Keratinocyte (primary cell): ENCODE results near the gene SMG6. TPM values are rescaled to one million over a fixed set of nuclear protein-coding genes. Genes with fewer than 3 reads are reported as not detected.

Experiments used
- DNase-seq: peaks from one replicate; pipeline ENCODE4 v3.0.0-alpha.2; 2011; ENCODE audit warnings: low read depth, missing footprints, low spot score
- FAIRE-seq: peaks from 2 replicates; lab custom pipeline; 2011; peaks lifted over from hg19 to GRCh38; lab: Jason Lieb, UNC
- H2AFZ ChIP-seq: 2 replicates; pipeline ENCODE4 v1.6.0; 2012; ENCODE audit warnings: low read length, control low read depth, inconsistent platforms; ENCODE audit not compliant: control insufficient read depth
- H3K27ac ChIP-seq: 2 replicates; pipeline ENCODE4 v1.5.1; 2011; ENCODE audit warnings: low read length; ENCODE audit not compliant: control insufficient read depth, insufficient read depth
- H3K27me3 ChIP-seq: 3 replicates; pipeline ENCODE4 v1.6.0; 2011; ENCODE audit warnings: low read length; ENCODE audit not compliant: control insufficient read depth, insufficient read depth; ENCODE audit errors: extremely low read depth
- H3K36me3 ChIP-seq, 2 experiments: 2 replicates in 1 of 2; 3 replicates in 1 of 2; pipeline ENCODE4 v1.5.1; 2011; ENCODE audit warnings: low read length in 2 of 2, mild to moderate bottlenecking in 1 of 2; ENCODE audit not compliant: control insufficient read depth in 2 of 2, insufficient read depth in 2 of 2; ENCODE audit errors: extremely low read depth in 1 of 2
- H3K4me1 ChIP-seq: 3 replicates; pipeline ENCODE4 v1.5.1; 2011; ENCODE audit warnings: low read length; ENCODE audit not compliant: control insufficient read depth, insufficient read depth; ENCODE audit errors: extremely low read depth
- H3K4me2 ChIP-seq: 3 replicates; pipeline ENCODE4 v1.6.0; 2011; ENCODE audit warnings: low read depth, low read length; ENCODE audit not compliant: control insufficient read depth, insufficient read depth; ENCODE audit errors: extremely low read depth
- H3K4me3 ChIP-seq, 3 experiments: fragments of 200-600 bp in 1 of 3; sonication (generic) in 1 of 3; 2 replicates in 2 of 3; 3 replicates in 1 of 3; pipeline ENCODE4 v1.5.1; 2011 to 2016; ENCODE audit warnings: low read length in 3 of 3, mild to moderate bottlenecking in 3 of 3, control low read depth in 2 of 3, inconsistent platforms in 1 of 3, low read depth in 1 of 3, mixed read lengths in 1 of 3, mixed run types in 1 of 3, moderate library complexity in 1 of 3; ENCODE audit not compliant: control insufficient read depth in 2 of 3, insufficient read depth in 2 of 3; ENCODE audit errors: extremely low read depth in 1 of 3
- H3K79me2 ChIP-seq: 2 replicates; pipeline ENCODE4 v1.6.0; 2012; ENCODE audit warnings: low read length; ENCODE audit not compliant: control insufficient read depth, insufficient read depth
- H3K9ac ChIP-seq: 3 replicates; pipeline ENCODE4 v1.6.0; 2011; ENCODE audit warnings: low read length; ENCODE audit not compliant: control insufficient read depth, insufficient read depth; ENCODE audit errors: extremely low read depth
- H3K9me1 ChIP-seq: 3 replicates; pipeline ENCODE4 v1.6.0; 2011; ENCODE audit warnings: low read length; ENCODE audit not compliant: control insufficient read depth, insufficient read depth; ENCODE audit errors: extremely low read depth
- H3K9me3 ChIP-seq: 2 replicates; pipeline ENCODE4 v1.5.1; 2012; ENCODE audit warnings: low read depth, low read length; ENCODE audit not compliant: control insufficient read depth
- H4K20me1 ChIP-seq: 3 replicates; pipeline ENCODE4 v1.6.0; 2011; ENCODE audit warnings: low read length; ENCODE audit not compliant: control insufficient read depth, insufficient read depth; ENCODE audit errors: extremely low read depth
- EZH2 ChIP-seq: IDR thresholded peaks from one replicate; pipeline ENCODE4 v1.6.1; 2012; ENCODE audit warnings: inconsistent platforms, mild to moderate bottlenecking, low read length, moderate library complexity
- dilution Hi-C: fragments of 300-500 bp; cut with MboI; formaldehyde crosslinking; loops from one replicate; pipeline ENCODE4 v1.7.0; 2020; ENCODE audit warnings: low sequenced_read_pairs; ENCODE audit not compliant: extremely low pct_ligation_motif_present
- polyA plus RNA-seq, 5 experiments: library from polyadenylated mRNA; depleted of rRNA in 3 of 5; stranded (reverse) in 3 of 5; stranded (forward) in 1 of 5; unstranded in 1 of 5; fragments of >200 nt; gene quantifications; 1 replicate in 1 of 5; 2 replicates in 3 of 5; 3 replicates in 1 of 5; pipeline versions ENCODE4 v1.2.1 to v1.2.3, GENCODE V29; 2011 to 2012; ENCODE audit warnings: missing spikeins in 2 of 5, low read depth in 1 of 5, low replicate concordance in 1 of 5
- TF ChIP-seq, protein P1 (sequence below), 3 experiments: IDR thresholded peaks in 1 of 3; conservative IDR thresholded peaks in 1 of 3; optimal IDR thresholded peaks in 1 of 3; 2 replicates in 2 of 3; 3 replicates in 1 of 3; pipeline versions ENCODE3 to v1.5.1; 2011; ENCODE audit warnings: low read length in 3 of 3, mild to moderate bottlenecking in 3 of 3, moderate library complexity in 2 of 3, control low read depth in 1 of 3, inconsistent platforms in 1 of 3; ENCODE audit not compliant: insufficient read depth in 2 of 3; ENCODE audit errors: extremely low read depth in 1 of 3

SMG6 gene
- polyA plus RNA-seq, 1 donor (not counting 4 experiments of a cell fraction or from before 2014, with no cell fraction given): 3.6 TPM

DNA sequence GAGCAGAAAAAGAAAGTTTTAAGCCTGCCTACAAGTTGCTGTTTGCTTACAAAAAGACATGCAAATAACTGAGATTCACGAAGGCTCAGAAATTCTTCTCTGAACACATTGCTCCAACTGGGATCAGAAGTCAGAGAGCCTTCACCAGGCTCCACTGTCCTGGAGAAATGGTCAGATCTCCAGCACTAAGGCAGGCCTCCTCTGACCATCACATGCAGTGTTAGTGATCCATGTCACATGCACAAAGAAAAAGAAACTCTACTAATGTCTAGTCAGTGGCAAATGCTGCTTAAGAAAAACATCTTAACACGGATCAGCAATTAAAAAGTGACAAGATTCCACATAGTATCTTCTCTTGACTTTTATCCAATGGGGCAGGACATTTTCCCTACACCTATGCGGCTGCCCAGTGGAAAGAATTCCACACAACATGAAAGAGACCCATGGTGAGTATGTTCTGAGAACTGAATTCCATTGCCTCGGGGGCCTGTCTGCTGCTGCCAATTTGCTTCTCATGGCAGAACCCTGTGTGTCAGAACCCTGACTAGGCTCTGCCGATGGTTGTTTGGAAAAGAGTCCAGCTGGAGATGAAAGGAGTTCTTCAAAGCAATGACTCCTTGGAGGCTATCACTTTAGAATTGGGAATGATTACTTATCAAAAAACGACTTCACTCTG is 152.1 kb downstream of the SMG6 start:
- dilution Hi-C loops: no loop called here
- H3K79me2 ChIP-seq: no peaks in the 10 kb centered on the region
- H3K27ac ChIP-seq: no peak overlapping the region
- peaks cover 3 to 14% of the 10 kb centered on the region in 2 experiments for H3K36me3 ChIP-seq
- FAIRE-seq (peak; percentile 32), DNase-seq (no peak)
- no peak overlapping the region for H3K4me2 ChIP-seq
- no peak overlapping the region for H3K4me3 ChIP-seq
- peaks cover 12% of the 10 kb centered on the region for H3K4me1 ChIP-seq
- H3K9ac ChIP-seq: no peak overlapping the region
- H3K9me3 ChIP-seq: no peaks in the 10 kb centered on the region
- no peaks in the 10 kb centered on the region for H3K27me3 ChIP-seq
- TF ChIP-seq EZH2: no peak
- TF ChIP-seq, protein P1, sequence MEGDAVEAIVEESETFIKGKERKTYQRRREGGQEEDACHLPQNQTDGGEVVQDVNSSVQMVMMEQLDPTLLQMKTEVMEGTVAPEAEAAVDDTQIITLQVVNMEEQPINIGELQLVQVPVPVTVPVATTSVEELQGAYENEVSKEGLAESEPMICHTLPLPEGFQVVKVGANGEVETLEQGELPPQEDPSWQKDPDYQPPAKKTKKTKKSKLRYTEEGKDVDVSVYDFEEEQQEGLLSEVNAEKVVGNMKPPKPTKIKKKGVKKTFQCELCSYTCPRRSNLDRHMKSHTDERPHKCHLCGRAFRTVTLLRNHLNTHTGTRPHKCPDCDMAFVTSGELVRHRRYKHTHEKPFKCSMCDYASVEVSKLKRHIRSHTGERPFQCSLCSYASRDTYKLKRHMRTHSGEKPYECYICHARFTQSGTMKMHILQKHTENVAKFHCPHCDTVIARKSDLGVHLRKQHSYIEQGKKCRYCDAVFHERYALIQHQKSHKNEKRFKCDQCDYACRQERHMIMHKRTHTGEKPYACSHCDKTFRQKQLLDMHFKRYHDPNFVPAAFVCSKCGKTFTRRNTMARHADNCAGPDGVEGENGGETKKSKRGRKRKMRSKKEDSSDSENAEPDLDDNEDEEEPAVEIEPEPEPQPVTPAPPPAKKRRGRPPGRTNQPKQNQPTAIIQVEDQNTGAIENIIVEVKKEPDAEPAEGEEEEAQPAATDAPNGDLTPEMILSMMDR (optimal IDR thresholded peaks at IDR 0.05 in 1 of 3, IDR thresholded peaks at IDR 0.05 in 1 of 3, conservative IDR thresholded peaks at IDR 0.05 in 1 of 3; ENCODE audit: extremely low read depth in 1 of 3, insufficient read depth in 2 of 3, low read length in 3 of 3): no peak
- H2AFZ ChIP-seq: no peak overlapping the region
- H3K9me1 ChIP-seq: no peaks in the 10 kb centered on the region
- H4K20me1 ChIP-seq: no peaks in the 10 kb centered on the region

DNA sequence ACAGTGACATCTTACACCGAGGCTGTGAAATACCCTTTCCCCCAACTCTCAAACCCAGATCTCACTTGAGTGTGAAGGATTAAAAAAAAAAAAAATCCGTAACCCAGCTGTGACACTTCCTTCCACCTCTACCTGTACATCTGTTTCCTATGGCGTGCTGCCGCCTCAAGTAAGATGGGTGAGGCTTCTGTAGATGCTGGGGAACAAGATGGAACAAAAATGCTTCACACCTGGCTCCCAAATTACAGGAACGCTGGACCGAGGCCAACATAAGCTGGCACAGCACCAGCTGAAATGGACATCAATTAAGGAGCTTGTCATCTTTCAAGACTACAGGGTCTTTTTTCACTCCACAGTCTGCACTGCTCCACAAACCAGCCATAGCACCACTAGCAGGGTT is 152.8 kb downstream of the SMG6 start:
- Histone ChIP-seq H3K4me3 (no peak overlapping the region), H3K79me2 (no peaks in the 10 kb centered on the region), H3K36me3 (peaks cover 1 to 11% of the 10 kb centered on the region in 2 experiments), H3K27me3 (no peaks in the 10 kb centered on the region), H2AFZ (no peak overlapping the region), H3K9ac (no peak overlapping the region), H4K20me1 (no peaks in the 10 kb centered on the region), H3K4me2 (no peak overlapping the region), H3K9me1 (no peaks in the 10 kb centered on the region), H3K9me3 (no peaks in the 10 kb centered on the region), H3K4me1 (peaks cover 12% of the 10 kb centered on the region), H3K27ac (no peak overlapping the region)
- no peak for FAIRE-seq
- TF ChIP-seq, protein P1 (optimal IDR thresholded peaks at IDR 0.05 in 1 of 3, IDR thresholded peaks at IDR 0.05 in 1 of 3, conservative IDR thresholded peaks at IDR 0.05 in 1 of 3; ENCODE audit: extremely low read depth in 1 of 3, insufficient read depth in 2 of 3, low read length in 3 of 3): no peak
- no peak for TF ChIP-seq EZH2
- DNase-seq: no peak
- dilution Hi-C loops: no loop called here
